Heart left ventricle (tissue), 16 donors: ENCODE measurements around the gene RPL18. TPM values are rescaled to one million over a fixed set of nuclear protein-coding genes. Genes with fewer than 3 reads are reported as not detected.

Experiments used
- ATAC-seq, 4 donors: fragments of 200-7000 bp; cut with Tn5 transposase; one replicate each; pipeline ENCODE4 v1.9.1; 2020 to 2022; ENCODE audit warnings: moderate library complexity in 4 of 4, mild to moderate bottlenecking in 3 of 4, moderate number of reproducible peaks in 1 of 4
- DNase-seq, 5 donors: peaks; one replicate each; pipeline ENCODE4 v3.0.0-alpha.2; 2020
- H3K27ac ChIP-seq, 12 donors: fragments of 200-600 bp; sonication (generic) in 4 of 12; one replicate each; pipeline versions ENCODE4 v1.5.0 to v1.8.0; 2016 to 2022; ENCODE audit warnings: mild to moderate bottlenecking in 2 of 12
- H3K27me3 ChIP-seq, 9 donors: fragments of 200-600 bp; sonication (generic) in 2 of 9; one replicate each; pipeline versions ENCODE4 v1.5.1 to v1.8.0; 2016 to 2022; ENCODE audit warnings: mild to moderate bottlenecking in 3 of 9
- H3K36me3 ChIP-seq, 9 donors: fragments of 200-600 bp; sonication (generic) in 2 of 9; one replicate each; pipeline versions ENCODE4 v1.5.0 to v1.8.0; 2018 to 2022; ENCODE audit warnings: mild to moderate bottlenecking in 2 of 9
- H3K4me1 ChIP-seq, 12 donors: fragments of 200-600 bp; sonication (generic) in 4 of 12; one replicate each; pipeline versions ENCODE4 v1.5.0 to v1.8.0; 2016 to 2022; ENCODE audit warnings: mild to moderate bottlenecking in 3 of 12
- H3K4me3 ChIP-seq, 12 donors: fragments of 200-600 bp; sonication (generic) in 4 of 12; one replicate each; pipeline versions ENCODE4 v1.5.0 to v1.8.0; 2017 to 2022; ENCODE audit warnings: mild to moderate bottlenecking in 9 of 12, moderate library complexity in 4 of 12
- H3K9me3 ChIP-seq, 12 donors: fragments of 200-600 bp; sonication (generic) in 4 of 12; one replicate each; pipeline versions ENCODE4 v1.5.0 to v1.8.0; 2016 to 2022; ENCODE audit warnings: mild to moderate bottlenecking in 1 of 12
- CTCF ChIP-seq, 12 donors: fragments of 200-600 bp; sonication (generic) in 4 of 12; IDR thresholded peaks; one replicate each; pipeline versions ENCODE4 v1.5.0 to v1.8.0; 2018 to 2022; ENCODE audit warnings: antibody characterized with exemption in 12 of 12, mild to moderate bottlenecking in 5 of 12
- POLR2A ChIP-seq, 2 donors: fragments of 450-650 bp; IDR thresholded peaks; one replicate each; pipeline ENCODE4 v1.6.1; 2017; ENCODE audit warnings: antibody characterized with exemption in 2 of 2, mild to moderate bottlenecking in 2 of 2, moderate library complexity in 2 of 2
- WGBS, 4 donors: extraction: QIAGEN DNeasy Blood & Tissue Kit in 2 of 4; methylation state at CpG; one replicate each; pipeline versions ENCODE4 v1.1.5 to v1.1.7; 2013 to 2018; 5-methylcytosine and 5-hydroxymethylcytosine counted together
- intact Hi-C, 10 donors: fragments of 100-400 bp; cut with DNase I; formaldehyde crosslinking; loops; one replicate each; pipeline versions ENCODE4 v1.11.1 to v1.14.2; 2022
- polyA plus RNA-seq, 2 donors: library from polyadenylated mRNA; stranded (reverse); fragments of 200-250 nt; gene quantifications; one replicate each; pipeline ENCODE4 v1.2.3, GENCODE V29; 2013
- total RNA-seq, 9 donors: library from RNA; depleted of rRNA in 2 of 9; stranded (reverse); fragments of >200 nt in 2 of 9; fragmentation: NEBNext Ultra II Directional in 3 of 9; extraction: Animal tissue kit (Norgen Biotek cat#: 25700) in 3 of 9; gene quantifications; one replicate each; pipeline versions ENCODE4 v1.1.0 to v1.2.4, GENCODE V29; 2016 to 2023
- donor health status: ischemic (EF 13 %, LVEDD 7.1; RV severe dilation, severe dysfunction).
- donor health status: healthy with polysubstance abuse.
- donor health status: DM: no; HTN: yes; CAD: no.
- donor health status: DM: no; HTN: no; CAD: no.
- donor health status: ischemic (EF 25% LVEDD 6.9; RV normal size, moderate dysfunction).
- donor health status: ischemic (EF 25% LVEDD 5.7; RV mildly dilated, moderate dysfunction).
- donor health status: healthy.
- donor health status: DM: yes; HTN: yes; CAD: no.
- donor health status: ischemic (EF 35%, LVEDD 5.7; RV mildly dilated, moderate dysfunction).
- donor health status: nonischemic (EF 11% LVEDD 7.7; RV severe dilation, severe dysfunction).
- donor health status: DM: yes; HTN: yes; CAD: no.
- donor health status: PGD.
- donor health status: ischemic (EF 29% LVEDD 5.4; RV normal size, mild dysfunction).
- donor health status: nonischemic (EF 23%, LVEDD 6.1; RV moderate dilation, normal function).

Gene RPL18
- total and polyA plus RNA-seq, 11 donors: 470 to 1,773 (median 714) TPM

DNA sequence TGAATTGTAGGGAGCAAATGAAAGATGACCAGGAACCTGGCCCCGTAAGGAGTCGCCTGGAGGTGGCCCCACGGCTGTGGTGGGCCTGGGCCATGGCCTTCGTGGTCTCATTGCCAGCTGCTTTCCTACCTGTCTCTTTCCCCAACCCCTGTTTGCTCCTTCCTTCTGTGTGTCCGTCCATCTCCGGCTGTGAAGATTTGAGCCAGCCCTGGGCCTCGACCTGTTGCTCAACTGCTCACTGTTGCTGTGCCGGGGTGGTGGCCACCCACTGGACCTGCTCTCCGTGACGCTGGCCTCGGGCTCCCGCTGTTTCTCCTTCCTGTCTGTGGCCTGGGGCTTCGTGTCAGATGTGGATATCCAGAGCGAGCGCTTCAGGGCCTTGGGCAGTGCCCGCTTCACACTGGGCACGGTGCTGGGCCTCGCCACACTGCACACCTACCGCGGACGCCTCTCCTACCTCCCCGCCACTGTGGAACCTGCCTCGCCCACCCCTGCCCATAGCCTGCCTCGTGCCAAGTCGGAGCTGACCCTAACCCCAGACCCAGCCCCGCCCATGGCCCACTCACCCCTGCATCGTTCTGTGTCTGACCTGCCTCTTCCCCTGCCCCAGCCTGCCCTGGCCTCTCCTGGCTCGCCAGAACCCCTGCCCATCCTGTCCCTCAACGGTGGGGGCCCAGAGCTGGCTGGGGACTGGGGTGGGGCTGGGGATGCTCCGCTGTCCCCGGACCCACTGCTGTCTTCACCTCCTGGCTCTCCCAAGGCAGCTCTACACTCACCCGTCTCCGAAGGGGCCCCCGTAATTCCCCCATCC, 9.7 kb upstream of the RPL18 start:
- Histone ChIP-seq H3K9me3 (no peaks in the 10 kb centered on the region), H3K4me3 (no peak overlapping the region), H3K36me3 (peaks cover 0 to 53% (median 7%) of the 10 kb centered on the region in 9 donors), H3K27ac (peak overlapping the region in 1 of 12 donors; percentile 16), H3K4me1 (peaks cover 11 to 56% (median 48%) of the 10 kb centered on the region in 12 donors), H3K27me3 (no peaks in the 10 kb centered on the region)
- ATAC-seq (no peak), DNase-seq (peak in 1 of 5 donors; percentile 40)
- intact Hi-C loops: loop anchor here in 2 of 10 donors (5.0 to 10.0 kb wide), 2 partner anchors 881 to 1016 kb away; partner anchors contain the start of genes NOP53 (in 1 of the 2), RRAS (in 1 of the 2) and SCAF1 (in 1 of the 2)
- 84 to 87% (median 86%) methylated on average over 34 of the region's 34 CpGs for WGBS, 4 donors
- TF ChIP-seq POLR2A (IDR thresholded peaks at IDR 0.05) (no peak), CTCF (IDR thresholded peaks at IDR 0.05) (no peak)

- ATAC-seq (no peak), DNase-seq (no peak)
- Histone ChIP-seq H3K36me3 (peaks cover 0 to 47% (median 7%) of the 10 kb centered on the region in 9 donors), H3K4me3 (no peak overlapping the region), H3K27ac (peak overlapping the region in 1 of 12 donors; percentile 16), H3K4me1 (peaks cover 3 to 56% (median 47%) of the 10 kb centered on the region in 12 donors), H3K27me3 (no peaks in the 10 kb centered on the region), H3K9me3 (no peaks in the 10 kb centered on the region)
- TF ChIP-seq POLR2A (IDR thresholded peaks at IDR 0.05) (no peak), CTCF (IDR thresholded peaks at IDR 0.05) (no peak)
- WGBS, 4 donors: 65 to 91% (median 87%) methylated on average over 4 to 17 of the region's 17 CpGs
- intact Hi-C loops: loop anchor here in 2 of 10 donors (5.0 to 10.0 kb wide), 2 partner anchors 881 to 1017 kb away; partner anchors contain the start of genes NOP53 (in 1 of the 2), RRAS (in 1 of the 2) and SCAF1 (in 1 of the 2)
Measured at GRCh38 chr19:48627865-48628314, 8.9 kb upstream of the RPL18 start.

DNA sequence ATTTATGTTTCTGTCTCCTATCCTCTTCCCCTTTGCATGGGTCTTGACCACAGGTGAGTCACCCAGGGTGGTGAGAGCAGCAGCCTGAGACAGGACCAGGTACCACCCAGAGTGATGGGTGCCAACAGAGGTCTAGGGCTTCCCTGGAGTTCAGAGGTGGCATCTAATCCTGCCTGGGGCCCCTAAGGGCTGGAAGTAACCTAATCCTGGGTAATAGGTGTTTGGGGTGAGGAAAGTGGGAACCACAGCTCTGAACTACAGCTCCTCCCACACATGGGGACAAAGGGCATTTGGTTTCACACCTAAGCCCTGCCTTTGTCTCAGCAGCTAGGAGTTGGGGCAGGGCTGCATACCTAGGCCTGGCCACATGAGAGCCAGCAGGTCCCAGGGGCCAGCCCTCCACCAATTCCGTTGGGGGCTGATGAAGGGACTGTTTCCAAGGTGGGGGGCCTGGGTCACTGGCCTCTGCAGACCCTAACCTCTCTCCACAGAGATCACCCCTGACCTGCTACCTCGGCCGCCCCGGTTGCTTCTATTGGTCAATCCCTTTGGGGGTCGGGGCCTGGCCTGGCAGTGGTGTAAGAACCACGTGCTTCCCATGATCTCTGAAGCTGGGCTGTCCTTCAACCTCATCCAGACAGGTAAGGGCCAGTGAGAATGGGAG, 8.4 kb upstream of the RPL18 start:
- Histone ChIP-seq H3K36me3 (peaks cover 0 to 42% (median 7%) of the 10 kb centered on the region in 9 donors), H3K27me3 (no peaks in the 10 kb centered on the region), H3K9me3 (no peaks in the 10 kb centered on the region), H3K4me3 (no peak overlapping the region), H3K27ac (no peak overlapping the region), H3K4me1 (peaks cover 3 to 53% (median 44%) of the 10 kb centered on the region in 12 donors)
- 83 to 90% (median 84%) methylated on average over 6 of the region's 6 CpGs for WGBS, 4 donors
- intact Hi-C loops: loop anchor here in 2 of 10 donors (5.0 to 10.0 kb wide), 2 partner anchors 880 to 1017 kb away; partner anchors contain the start of genes NOP53 (in 1 of the 2), RRAS (in 1 of the 2) and SCAF1 (in 1 of the 2)
- TF ChIP-seq POLR2A (IDR thresholded peaks at IDR 0.05): no peak
- TF ChIP-seq CTCF (IDR thresholded peaks at IDR 0.05): no peak
- ATAC-seq (no peak), DNase-seq (no peak)
